Smooth muscle cell (in vitro differentiated cells): ENCODE data around the gene CCDC30. TPM values are rescaled to one million over a fixed set of nuclear protein-coding genes. Genes with fewer than 3 reads are reported as not detected.
"Not testable (repeated sequence)": the region's sequence is repeated elsewhere in the genome, so short reads cannot be mapped to it uniquely, and the experiment has no call there.

Experiments used
- DNase-seq: peaks from one replicate; lab custom pipeline; 2025; ENCODE audit not compliant: unreplicated experiment; lab: John Stamatoyannopoulos, UW
- H2AFZ ChIP-seq: fragments of 200-600 bp; sonication (generic); 2 replicates; pipeline ENCODE4 v1.6.0; 2016; ENCODE audit warnings: antibody characterized with exemption, low read depth, mild to moderate bottlenecking
- H3F3A ChIP-seq: fragments of 200-600 bp; sonication (generic); 2 replicates; pipeline ENCODE4 v1.6.0; 2017; ENCODE audit warnings: antibody characterized with exemption, low read depth
- H3K27ac ChIP-seq: fragments of 200-600 bp; sonication (generic); 2 replicates; pipeline ENCODE4 v1.5.1; 2016; ENCODE audit warnings: low read depth, mild to moderate bottlenecking
- H3K27me3 ChIP-seq: fragments of 200-600 bp; sonication (generic); 2 replicates; pipeline ENCODE4 v1.6.1; 2016; ENCODE audit warnings: low read depth, mild to moderate bottlenecking
- H3K36me3 ChIP-seq: fragments of 200-600 bp; sonication (generic); 2 replicates; pipeline ENCODE4 v1.5.1; 2016; ENCODE audit warnings: low read depth
- H3K4me1 ChIP-seq: fragments of 200-600 bp; sonication (generic); 2 replicates; pipeline ENCODE4 v1.5.1; 2016; ENCODE audit warnings: low read depth
- H3K4me2 ChIP-seq: fragments of 200-600 bp; sonication (generic); 2 replicates; pipeline ENCODE4 v1.6.0; 2016; ENCODE audit warnings: mild to moderate bottlenecking
- H3K4me3 ChIP-seq: fragments of 200-600 bp; sonication (generic); 2 replicates; pipeline ENCODE4 v1.5.1; 2016; ENCODE audit warnings: mild to moderate bottlenecking
- H3K79me2 ChIP-seq: fragments of 200-600 bp; sonication (generic); 2 replicates; pipeline ENCODE4 v1.6.0; 2016; ENCODE audit warnings: low read depth, mild to moderate bottlenecking
- H3K9ac ChIP-seq: fragments of 200-600 bp; sonication (generic); 2 replicates; pipeline ENCODE4 v1.6.0; 2016; ENCODE audit warnings: low read depth
- H3K9me3 ChIP-seq: fragments of 200-600 bp; sonication (generic); replicated peaks from 2 replicates; pipeline ENCODE4 v1.5.1; 2016; ENCODE audit warnings: low read depth
- H4K20me1 ChIP-seq: fragments of 200-600 bp; sonication (generic); 2 replicates; pipeline ENCODE4 v1.6.0; 2016; ENCODE audit warnings: low read depth
- CTCF ChIP-seq: fragments of 200-600 bp; sonication (generic); IDR thresholded peaks from 2 replicates; pipeline ENCODE4 v1.5.1; 2017; ENCODE audit warnings: borderline replicate concordance, mild to moderate bottlenecking, antibody characterized with exemption; ENCODE audit not compliant: insufficient read depth, poor library complexity, severe bottlenecking
- WGBS: methylation state at CpG from one replicate; pipeline ENCODE4 v1.1.7; 2016; ENCODE audit warnings: low lambda C conversion rate; 5-methylcytosine and 5-hydroxymethylcytosine counted together
- polyA plus RNA-seq: library from polyadenylated mRNA; unstranded; fragments of >200 nt; fragmentation: Nextera tagmentation; extraction: Ambion mirVana; gene quantifications from 2 replicates; pipeline ENCODE4 v1.2.1, GENCODE V29; 2016
- total RNA-seq: library from RNA; depleted of rRNA; stranded (reverse); fragments of >200 nt; gene quantifications from 2 replicates; pipeline ENCODE4 v1.2.3, GENCODE V29; 2014

The CCDC30 gene
- total and polyA plus RNA-seq, 2 experiments from 2014 or later: 1.2 to 1.6 TPM

GRCh38 chr1:42681741-42682483 lies 218.8 kb downstream of the CCDC30 start, which contains the start of gene YBX1:
Gene YBX1 (plus strand): TSS chr1:42682418. CDS start chr1:42682566, 148 bp downstream.
- TF ChIP-seq CTCF: no peak
- H3K4me2 ChIP-seq: peak within 1 kb of the TSS; percentile 93
- peaks cover 40% of the 10 kb centered on the region for H3K79me2 ChIP-seq

GRCh38 chr1:42682484-42682738 lies 219.3 kb downstream of the CCDC30 start:
- Histone ChIP-seq H3K4me3 (peak overlapping the region; percentile 74), H3K79me2 (peaks cover 45% of the 10 kb centered on the region), H3K4me2 (peak overlapping the region; percentile 72), H4K20me1 (peaks cover 45% of the 10 kb centered on the region), H3K4me1 (peaks cover 40% of the 10 kb centered on the region)
- H3K9ac ChIP-seq, DNase-seq, H3K36me3 ChIP-seq, H3F3A ChIP-seq, H3K27me3 ChIP-seq, H2AFZ ChIP-seq, H3K27ac ChIP-seq, H3K9me3 ChIP-seq: not testable (repeated sequence)
- 0% methylated on average over 4 of the region's 33 CpGs for WGBS

More at GRCh38 chr1:42681741-42682483, 218.8 kb downstream of the CCDC30 start, which contains the start of gene YBX1:
- H4K20me1 ChIP-seq: peaks cover 40% of the 10 kb centered on the region
- H3K9ac ChIP-seq: peak within 1 kb of the TSS; percentile 68
- under 1% methylated on average over 54 of the region's 54 CpGs for WGBS
- H3K4me1 ChIP-seq: peaks cover 40% of the 10 kb centered on the region
- peak within 1 kb of the TSS; percentile 75 for H3K27ac ChIP-seq
- H2AFZ ChIP-seq: peak within 1 kb of the TSS; percentile 90
- peaks cover 7% of the 10 kb centered on the region for H3F3A ChIP-seq
- H3K4me3 ChIP-seq: peak within 1 kb of the TSS; percentile 74
- no peaks in the 10 kb centered on the region for H3K27me3 ChIP-seq
- no peaks in the 10 kb centered on the region for H3K36me3 ChIP-seq
- DNase-seq: peak; percentile 76
- H3K9me3 ChIP-seq: no peaks in the 10 kb centered on the region

DNA sequence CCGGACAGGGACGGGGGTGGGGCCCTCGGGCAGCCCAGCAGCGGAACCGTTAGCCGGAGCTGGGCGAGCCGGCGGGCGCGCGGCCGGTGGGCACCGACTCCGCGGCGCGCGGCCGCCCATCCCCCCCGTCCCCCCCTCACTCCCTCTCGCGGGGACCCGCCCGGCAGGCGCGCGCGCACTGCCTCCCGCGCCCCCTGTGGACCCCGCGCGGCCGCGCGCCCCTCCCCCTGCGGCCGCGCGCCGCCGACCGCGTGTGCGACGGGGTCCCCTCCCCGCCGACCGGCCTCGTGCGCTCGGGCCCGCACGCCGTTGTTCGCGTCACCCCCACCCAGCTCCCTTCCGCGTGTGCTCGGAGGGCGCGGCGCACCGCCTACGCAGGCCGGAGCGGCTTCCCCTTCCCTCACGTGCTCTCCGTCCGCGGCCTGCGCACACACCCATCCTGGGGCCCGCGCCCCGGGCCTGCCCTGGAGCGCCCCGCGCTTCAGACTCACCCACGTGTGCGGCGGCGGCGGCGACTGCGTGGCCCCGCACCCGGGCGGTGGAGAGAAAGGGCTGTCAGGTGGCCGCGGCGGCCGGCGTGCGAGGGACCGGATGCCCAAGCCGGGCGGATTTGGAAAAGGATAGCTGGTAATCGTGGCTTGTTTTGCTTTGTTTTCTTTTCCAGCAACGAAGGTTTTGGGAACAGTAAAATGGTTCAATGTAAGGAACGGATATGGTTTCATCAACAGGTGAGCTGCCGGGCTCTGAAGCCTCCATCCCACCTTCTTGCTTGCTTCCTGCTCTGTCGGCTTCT lies 219.8 kb downstream of the CCDC30 start:
- H3F3A ChIP-seq: peaks cover 7% of the 10 kb centered on the region
- H3K4me2 ChIP-seq: peak overlapping the region; percentile 93
- H3K9me3 ChIP-seq: no peaks in the 10 kb centered on the region
- H4K20me1 ChIP-seq: peaks cover 51% of the 10 kb centered on the region
- WGBS: under 1% methylated on average over 45 of the region's 103 CpGs
- H3K27me3 ChIP-seq: no peaks in the 10 kb centered on the region
- peak overlapping the region; percentile 53 for H3K9ac ChIP-seq
- peak; percentile 28 for DNase-seq
- no peaks in the 10 kb centered on the region for H3K36me3 ChIP-seq
- no peak for TF ChIP-seq CTCF
- H3K79me2 ChIP-seq: peaks cover 51% of the 10 kb centered on the region
- H2AFZ ChIP-seq: no peak overlapping the region
- H3K4me3 ChIP-seq: peak overlapping the region; percentile 74
- peaks cover 44% of the 10 kb centered on the region for H3K4me1 ChIP-seq
- peak overlapping the region; percentile 33 for H3K27ac ChIP-seq

- peaks cover 63% of the 10 kb centered on the region for H4K20me1 ChIP-seq
Observed at GRCh38 chr1:42684139-42684538, 221.1 kb downstream of the CCDC30 start.

More at GRCh38 chr1:42684139-42684538, 221.1 kb downstream of the CCDC30 start:
- no peak overlapping the region for H2AFZ ChIP-seq
- TF ChIP-seq CTCF: no peak
- peak overlapping the region; percentile 93 for H3K4me2 ChIP-seq
- no peaks in the 10 kb centered on the region for H3K9me3 ChIP-seq
- peak overlapping the region; percentile 53 for H3K9ac ChIP-seq
- H3F3A ChIP-seq: peaks cover 7% of the 10 kb centered on the region
- H3K27me3 ChIP-seq: no peaks in the 10 kb centered on the region
- H3K36me3 ChIP-seq: no peaks in the 10 kb centered on the region
- H3K4me3 ChIP-seq: peak overlapping the region; percentile 74
- DNase-seq: no peak
- H3K79me2 ChIP-seq: peaks cover 63% of the 10 kb centered on the region
- WGBS: 30% methylated on average over 5 of the region's 5 CpGs
- peak overlapping the region; percentile 4 for H3K27ac ChIP-seq
- peaks cover 44% of the 10 kb centered on the region for H3K4me1 ChIP-seq
